Epidermal melanocyte (primary cell): ENCODE data around the gene CCDC148.
"Not testable (repeated sequence)": the region's sequence is repeated elsewhere in the genome, so short reads cannot be mapped to it uniquely, and the experiment has no call there.

Source experiments
- DNase-seq: peaks from one replicate; pipeline ENCODE4 v3.0.0; 2011; ENCODE audit warnings: low spot score; ENCODE audit not compliant: insufficient read length

Gene CCDC148

DNA sequence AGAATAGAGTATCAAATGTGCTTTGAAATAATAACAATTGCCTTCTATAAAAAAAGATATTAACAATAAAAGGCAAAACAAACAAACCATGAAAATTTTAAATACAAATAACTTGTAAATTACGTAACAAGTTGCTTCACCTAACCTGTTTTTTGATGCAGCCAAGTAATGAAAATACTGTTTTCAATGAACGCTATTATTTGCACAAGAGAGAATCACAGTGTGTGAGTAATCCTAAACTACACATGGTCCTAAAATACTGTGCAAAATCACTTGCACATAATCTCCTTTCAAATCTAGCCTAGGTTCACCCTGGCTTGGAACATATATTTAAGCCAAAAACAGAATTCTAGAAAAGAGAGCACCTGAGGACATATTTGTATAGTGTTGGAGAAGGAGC lies 98.9 kb downstream of the CCDC148 start:
- DNase-seq, result no peak

DNA sequence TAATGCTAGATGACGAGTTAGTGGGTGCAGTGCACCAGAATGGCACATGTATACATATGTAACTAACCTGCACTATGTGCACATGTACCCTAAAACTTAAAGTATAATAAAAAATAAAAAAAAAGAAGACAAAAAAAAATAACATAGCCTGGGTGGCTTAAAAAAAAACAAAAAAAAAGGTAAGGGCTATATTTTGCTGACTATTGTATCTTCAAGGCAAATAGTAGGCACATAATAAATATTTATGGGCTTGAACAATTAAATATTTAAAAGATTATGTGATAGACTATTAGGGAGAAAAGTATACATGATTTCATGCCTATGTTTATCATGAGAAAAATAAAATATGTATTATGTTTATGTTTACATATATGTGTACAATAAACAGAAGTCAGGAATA lies 99.4 kb downstream of the CCDC148 start:
- DNase-seq, result no peak

DNA sequence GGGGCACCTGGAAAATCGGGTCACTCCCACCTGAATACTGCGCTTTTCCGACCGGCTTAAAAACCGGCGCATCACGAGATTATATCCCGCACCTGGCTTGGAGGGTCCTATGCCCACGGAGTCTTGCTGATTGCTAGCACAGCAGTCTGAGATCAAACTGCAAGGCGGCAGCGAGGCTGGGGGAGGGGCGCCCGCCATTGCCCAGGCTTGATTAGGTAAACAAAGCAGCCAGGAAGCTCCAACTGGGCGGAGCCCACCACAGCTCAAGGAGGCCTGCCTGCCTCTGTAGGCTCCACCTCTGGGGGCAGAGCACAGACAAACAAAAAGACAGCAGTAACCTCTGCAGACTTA lies 105.1 kb downstream of the CCDC148 start:
- DNase-seq, result not testable (repeated sequence)

DNA sequence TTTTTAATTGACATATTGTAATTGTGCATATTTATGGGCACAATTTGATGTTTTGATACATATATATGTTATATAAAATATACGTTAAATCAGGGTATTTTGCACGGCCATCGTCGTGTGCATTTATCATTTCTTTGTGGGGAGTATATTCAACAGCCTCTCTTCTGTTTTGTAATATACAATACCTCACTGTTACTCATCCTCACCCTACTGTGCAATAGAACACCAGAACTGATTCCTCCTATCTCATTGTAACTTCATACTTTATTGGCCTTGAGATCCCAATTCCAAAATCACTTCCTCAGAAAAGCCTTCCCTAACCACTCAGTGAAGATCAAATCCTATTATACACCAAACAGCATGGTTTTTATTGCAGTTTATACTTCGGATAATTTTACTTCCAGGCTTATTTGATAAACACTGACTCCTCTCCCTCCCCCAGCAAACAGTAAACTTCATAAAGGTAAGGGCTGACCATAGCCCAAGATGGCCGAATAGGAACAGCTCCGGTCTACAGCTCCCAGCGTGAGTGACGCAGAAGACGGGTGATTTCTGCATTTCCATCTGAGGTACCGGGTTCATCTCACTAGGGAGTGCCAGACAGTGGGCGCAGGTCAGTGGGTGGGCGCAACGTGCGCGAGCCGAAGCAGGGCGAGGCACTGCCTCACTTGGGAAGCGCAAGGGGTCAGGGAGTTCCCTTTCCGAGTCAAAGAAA lies 105.6 kb downstream of the CCDC148 start:
- not testable (repeated sequence) for DNase-seq

DNA sequence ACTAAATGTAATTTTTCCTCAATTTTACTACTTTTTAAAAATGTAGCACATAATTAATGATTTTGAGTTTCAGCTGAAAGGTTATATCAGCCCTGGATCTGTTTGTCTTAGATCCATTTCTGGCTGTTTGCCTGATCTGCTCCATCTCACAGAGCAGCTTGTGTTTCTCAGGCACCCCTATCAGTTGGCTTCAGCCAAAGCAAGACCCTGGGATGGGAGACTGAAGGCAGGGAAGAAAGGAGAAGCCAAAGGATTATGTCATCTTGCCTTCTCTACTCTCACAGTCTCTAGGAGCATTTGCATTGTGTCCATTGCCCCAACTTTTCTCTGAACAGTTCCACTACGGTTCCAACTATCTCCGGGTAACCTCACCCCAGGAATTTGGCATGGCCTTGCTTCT lies 110.5 kb downstream of the CCDC148 start:
- no peak for DNase-seq

DNA sequence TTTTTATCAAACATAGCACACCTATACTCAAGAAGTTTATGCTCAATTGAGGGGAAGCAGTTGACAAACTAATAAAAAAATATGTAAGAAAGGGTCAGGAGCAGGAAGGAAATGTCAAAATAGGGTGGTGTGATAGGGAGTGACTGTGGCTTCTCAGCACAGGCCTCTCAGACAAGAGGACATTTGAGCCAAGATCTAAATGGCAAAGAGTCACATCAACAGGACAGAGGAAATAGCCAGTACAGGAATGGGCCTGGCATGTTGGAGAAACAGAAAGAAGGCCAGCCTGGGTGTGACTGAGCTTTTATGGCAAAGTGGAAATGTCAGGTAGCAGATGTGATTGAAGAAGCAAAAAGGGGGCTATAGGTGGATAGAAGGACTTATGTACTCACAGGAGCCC lies 117.0 kb downstream of the CCDC148 start:
- DNase-seq, result no peak

DNA sequence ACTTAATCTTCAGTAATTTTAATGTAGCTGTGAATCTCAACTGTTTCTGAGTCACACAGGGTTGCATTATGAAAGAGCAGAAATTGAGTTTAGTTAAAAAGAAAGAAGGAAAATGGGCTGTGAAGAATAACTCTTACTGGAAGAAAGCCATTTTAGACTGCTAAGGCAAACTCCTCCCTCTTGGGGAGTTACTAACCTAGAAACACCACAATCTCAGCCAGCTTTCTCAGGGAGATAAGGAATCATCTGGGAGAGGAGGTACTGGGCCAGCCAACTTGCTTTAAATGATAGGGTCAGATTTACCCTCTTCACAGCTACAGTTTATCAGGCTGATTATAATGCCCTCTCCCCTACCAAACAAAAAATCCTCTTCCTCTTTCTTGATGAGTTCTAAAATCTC lies 119.5 kb downstream of the CCDC148 start:
- DNase-seq, result no peak

DNA sequence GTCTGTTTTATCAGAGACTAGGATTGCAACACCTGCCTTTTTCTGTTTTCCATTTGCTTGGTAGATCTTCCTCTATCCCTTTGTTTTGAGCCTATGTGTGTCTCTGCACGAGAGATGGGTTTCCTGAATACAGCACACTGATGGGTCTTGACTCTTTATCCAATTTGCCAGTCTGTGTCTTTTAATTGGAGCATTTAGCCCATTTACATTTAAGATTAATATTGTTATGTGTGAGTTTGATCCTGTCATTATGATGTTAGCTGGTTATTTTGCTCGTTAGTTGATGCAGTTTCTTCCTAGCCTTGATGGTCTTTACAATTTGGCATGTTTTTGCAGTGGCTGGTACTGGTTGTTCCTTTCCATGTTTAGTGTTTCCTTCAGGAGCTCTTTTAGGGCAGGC lies 124.8 kb downstream of the CCDC148 start:
- not testable (repeated sequence) for DNase-seq

DNA sequence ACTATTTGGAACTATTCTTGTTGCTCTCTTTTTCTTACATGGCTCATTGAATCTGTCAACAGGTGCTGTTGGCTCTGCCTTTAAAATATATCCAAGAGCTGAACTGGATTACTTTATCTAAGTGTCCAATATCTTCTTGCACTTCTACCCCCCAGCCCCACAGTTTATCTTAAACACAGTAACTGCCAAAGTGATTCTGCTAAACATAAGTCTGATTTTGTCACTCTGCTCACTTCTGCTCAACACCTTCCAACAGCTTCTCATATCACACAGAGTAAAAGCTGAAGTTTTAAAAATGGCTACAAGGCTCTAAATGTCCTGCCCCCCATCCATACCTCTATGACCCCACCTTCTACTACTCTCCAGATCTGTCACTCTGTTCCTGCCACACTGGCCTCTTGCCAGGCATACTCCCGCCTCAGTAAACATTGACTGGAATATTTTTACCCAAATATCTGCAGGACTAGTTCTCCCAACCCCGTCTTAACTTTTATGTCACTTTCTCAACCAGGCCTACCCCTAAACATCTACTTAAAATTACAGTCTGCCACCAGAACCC lies 130.7 kb downstream of the CCDC148 start:
- DNase-seq, result no peak

DNA sequence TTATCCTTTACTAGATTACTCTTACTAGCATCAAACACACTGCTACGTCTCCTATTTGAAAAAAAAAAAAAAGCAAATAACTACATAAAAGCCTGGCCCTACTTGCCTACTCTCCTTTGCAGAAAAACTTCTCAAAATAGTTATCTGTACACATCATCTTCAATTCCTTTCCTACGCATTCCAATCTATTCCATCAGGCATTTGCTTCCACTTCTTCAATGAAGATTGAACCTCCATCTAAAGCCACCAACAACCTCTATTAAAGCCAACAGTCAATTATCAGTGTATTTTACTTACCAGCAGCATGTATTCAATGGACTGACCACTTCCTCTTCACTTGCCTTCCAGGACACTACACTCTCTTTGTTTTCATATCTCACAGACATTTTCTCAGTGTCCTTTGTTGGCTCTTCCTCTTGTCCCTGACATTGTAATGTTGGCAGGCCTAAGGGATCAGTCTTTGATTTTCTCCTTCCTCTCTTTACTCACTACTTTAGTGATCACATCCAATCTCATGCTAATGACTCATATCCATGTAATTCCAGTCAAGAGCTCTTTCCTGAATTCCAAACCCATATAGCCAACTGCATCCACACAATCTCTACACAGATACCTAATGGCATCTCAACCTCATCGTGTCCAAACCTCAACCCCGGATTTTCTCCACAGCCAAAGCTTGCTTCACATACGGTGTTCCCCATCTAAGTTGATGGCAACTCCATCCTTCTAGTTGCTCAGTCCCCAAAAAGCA lies 131.3 kb downstream of the CCDC148 start:
- no peak for DNase-seq

DNA sequence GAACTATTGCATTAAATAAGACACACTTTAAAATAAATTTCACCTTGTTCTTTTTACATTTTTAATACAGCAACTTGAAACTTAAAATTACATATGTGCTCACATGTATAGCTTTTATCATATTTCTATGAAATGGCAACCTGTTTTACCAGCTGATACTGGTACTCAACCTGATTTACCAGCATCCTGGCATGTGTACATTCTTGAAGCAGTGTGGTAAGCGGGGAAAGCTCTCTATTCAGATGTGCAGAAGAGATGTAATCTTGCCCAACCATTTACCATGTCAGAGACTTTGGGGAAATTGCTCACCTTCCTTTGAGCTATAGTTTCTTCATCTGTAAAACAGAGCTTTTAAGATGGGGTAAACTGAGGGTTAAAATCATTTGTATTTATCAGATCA lies 133.2 kb downstream of the CCDC148 start:
- DNase-seq, result no peak

DNA sequence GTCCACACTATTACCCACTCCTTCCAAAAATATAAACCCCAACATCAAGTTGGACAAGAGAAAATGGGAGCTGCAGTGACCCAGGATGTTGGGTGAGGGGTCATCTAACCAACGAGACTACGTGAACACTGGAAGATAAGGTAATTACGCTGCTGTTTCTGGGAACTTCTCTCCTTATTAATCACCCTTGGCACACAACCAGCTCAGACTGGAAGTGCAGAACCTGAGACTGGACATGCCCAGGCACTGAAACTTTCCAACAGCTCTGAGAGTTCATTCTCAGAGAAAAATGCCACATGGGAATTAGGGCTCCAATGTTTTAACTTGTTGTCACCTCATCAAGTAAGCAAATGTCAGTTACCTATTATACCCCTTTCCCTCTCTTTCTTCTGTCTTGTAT lies 135.3 kb downstream of the CCDC148 start:
- no peak for DNase-seq

DNA sequence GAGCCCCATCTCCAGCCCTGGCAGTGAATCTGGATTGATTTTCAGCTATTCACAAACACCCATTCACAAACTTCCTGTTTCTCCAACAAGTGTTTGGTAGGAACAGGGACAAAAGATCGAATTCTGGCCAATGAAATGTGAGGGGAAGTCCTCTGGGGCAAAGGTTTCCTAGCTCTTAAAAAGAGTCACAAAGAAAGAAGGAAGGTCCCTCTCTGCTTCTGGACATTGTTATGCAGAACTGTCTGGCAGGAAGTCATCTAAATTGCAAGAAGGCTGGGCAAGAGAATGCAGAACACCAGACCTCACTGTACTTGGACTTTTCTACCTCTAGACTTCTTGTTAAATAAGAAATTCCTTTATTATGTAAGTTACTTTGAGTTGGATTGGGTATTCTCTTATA lies 137.3 kb downstream of the CCDC148 start:
- no peak for DNase-seq

DNA sequence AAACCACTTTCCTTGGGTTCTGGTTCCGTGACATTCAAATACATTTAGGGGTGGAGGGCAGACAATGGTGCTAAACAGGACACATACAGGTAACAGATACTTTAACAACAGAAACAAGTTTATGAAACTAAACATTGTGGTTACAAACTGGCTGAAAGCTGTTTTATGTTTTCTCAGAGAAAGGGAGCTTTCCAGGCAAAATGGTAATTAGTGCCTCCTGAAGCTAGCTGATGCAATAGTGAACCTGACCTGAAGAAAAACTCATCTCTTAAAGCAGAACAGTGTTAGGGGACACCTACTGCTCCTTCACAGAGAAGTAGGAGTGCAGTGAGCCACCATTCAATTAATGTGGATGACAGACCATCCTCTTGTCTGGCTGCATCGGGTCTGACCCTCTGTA lies 138.9 kb downstream of the CCDC148 start:
- DNase-seq, result no peak

DNA sequence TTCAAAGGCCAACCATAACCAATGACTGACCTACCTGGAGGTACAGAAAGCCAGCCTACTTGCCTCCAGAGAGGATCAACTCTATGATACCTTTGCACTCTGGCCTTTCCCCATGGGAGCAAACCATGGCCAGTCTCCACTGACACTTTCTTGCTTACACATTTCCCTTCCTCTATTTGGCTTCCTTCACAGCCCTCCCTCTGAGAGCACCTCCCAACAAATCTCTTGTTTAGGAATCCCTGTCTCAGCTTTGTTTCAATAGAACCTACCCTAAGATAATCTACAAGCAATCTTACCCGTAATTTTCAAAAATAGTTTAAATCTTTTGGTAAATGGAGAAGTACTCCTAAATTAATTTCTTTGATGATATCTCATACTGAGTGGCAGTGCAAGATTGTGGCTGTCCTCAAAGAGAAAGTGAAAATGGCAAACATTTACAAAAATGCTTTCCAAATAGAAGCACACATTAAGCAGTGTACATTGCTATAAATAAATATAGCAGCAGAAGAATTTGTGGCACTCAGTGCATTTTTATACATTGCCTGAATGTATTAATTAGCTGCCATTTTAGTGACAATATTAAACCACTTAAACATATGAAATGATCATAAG lies 140.6 kb downstream of the CCDC148 start:
- DNase-seq, result no peak

DNA sequence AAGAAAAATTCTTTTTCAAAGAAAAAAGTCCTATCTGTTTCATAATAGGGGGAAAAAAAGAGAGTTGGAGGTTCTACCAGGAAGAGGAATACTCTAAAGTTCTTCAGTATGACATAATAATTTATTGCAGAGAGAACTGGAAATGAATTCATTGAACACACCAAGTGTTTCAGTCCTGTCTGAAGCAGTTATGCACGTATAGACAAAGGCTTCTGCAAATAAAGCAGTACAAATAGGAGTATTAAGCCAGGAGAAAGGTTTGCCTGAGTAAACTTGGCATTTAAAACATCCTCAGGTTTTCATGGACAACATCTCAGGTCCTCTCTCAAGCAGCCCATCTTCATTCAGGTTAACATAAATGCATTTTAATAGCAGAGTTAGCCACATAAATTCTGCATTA lies 141.6 kb downstream of the CCDC148 start:
- no peak for DNase-seq

DNA sequence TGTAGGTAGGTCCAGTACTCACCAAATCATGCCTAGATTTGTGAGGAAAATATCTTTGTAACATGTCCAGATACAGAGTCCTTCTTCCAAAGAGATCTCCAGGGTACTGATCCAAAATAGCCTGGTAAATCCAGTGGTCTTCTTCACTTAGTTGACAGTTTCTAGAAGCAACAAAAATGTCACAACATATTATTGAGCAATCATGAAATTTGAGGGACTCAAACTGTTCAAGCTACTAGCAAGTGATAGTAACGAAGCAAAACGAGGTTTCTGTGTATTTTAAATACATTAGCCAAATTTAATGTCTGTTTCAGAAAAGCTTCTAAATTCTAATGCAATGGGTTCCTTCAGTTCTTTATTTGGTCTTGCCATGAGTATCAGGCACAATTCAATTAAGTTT lies 142.8 kb downstream of the CCDC148 start:
- no peak for DNase-seq

DNA sequence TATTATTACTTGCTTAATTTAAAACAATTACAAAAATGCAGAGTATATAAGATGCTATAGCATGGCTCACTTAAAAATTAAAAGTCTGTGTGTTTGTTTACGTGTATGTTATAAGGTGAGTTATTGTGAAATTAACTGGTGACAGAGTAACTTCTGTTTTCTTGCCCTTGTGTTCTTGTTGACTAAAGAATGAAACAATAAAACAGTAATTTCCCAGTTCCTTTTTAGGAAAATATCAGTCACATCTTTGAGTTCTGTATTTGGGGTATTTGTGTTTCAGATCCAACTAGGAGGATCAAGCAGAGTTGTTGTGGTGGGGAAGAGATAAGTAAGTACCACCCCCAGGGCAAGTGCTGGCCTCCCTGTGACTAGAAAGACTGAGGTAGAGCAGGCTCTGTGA lies 143.6 kb downstream of the CCDC148 start:
- no peak for DNase-seq

DNA sequence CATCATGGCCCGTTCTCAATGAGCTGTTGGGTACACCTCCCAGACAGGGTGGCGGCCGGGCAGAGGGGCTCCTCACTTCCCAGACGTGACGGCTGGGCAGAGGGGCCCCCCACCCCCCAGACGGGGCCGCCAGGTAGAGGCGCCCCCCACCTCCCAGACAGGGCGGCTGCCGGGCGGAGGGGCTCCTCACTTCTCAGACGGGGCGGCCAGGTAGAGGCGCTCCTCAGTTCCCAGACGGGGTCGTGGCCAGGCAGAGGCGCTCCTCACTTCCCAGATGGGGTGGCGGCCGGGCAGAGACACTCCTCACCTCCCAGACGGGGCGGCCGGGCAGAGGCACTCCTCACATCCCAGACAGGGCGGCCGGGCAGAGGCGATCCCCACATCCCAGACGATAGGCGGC lies 146.1 kb downstream of the CCDC148 start:
- not testable (repeated sequence) for DNase-seq

DNA sequence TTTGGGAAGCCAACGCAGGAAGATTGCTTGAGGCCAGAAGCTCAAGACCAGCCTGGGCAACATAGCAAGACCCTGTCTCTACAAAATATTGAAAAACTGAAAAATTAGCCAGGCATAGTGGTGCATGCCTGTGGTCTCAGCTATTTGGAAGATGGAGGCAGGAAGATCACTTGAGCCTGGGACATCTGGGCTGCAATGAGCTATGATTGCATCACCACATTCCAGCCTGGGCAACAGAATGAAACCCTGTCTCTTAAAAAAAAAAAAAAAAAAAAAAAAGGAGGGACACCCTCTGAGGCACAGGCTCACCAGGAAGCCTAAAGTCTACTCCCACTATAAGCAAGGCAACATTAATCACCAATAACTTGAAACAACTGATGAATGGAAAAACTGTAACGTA lies 151.1 kb downstream of the CCDC148 start:
- no peak for DNase-seq

DNA sequence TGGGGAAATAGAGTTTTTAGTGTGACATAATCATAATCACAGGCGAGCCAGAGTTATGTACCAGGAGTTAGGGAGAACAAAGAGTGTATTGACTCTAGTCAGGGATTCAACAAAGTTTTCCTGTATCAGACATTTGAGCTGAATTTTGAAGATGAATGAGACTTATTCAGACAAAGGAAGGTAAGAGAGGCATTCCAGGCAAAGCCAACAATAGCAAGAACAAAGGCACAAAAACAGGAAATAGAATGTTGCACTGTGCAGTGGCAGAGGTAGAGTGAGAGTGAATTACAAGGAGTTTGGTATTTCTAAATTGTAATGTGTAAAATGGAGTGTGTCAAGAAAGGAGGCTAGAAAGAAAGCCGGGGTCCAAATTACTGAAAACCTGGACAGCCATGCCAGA lies 156.2 kb downstream of the CCDC148 start:
- no peak for DNase-seq

DNA sequence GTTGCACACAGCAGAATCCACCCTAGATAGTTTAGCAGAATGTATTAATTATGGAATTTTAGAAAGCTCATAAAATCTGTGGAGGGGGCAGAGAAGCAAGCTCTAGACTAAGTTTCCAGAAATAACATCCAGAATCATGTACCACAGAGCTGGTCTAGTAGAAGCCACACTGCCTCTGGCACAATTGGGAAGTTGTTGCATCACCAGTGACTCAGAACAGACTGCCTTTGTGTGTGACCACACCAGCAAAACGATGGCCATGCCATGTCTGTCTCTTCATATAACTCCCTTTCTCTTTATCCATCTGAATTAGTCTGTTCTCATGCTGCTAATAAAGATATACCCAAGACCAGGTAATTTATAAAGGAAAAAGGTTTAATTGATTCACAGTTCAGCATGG lies 158.9 kb downstream of the CCDC148 start:
- peak; percentile 50 for DNase-seq
